Trophoblast cell (in vitro differentiated cells and primary cell): ENCODE data around the gene MX1.

Experiments
- DNase-seq, 2 donors: peaks; one replicate each; pipeline ENCODE4 v3.0.0-alpha.2; 2016
- H2AFZ ChIP-seq: 2 replicates; pipeline ENCODE4 v1.6.1; 2013; ENCODE audit warnings: low read length, moderate library complexity, mild to moderate bottlenecking; ENCODE audit not compliant: insufficient read depth, poor library complexity
- H2AK5ac ChIP-seq: 2 replicates; pipeline ENCODE4 v1.6.1; 2013; ENCODE audit warnings: mild to moderate bottlenecking, low read length
- H2BK120ac ChIP-seq: 2 replicates; pipeline ENCODE4 v1.6.1; 2013; ENCODE audit warnings: low read length, mild to moderate bottlenecking, moderate library complexity; ENCODE audit not compliant: insufficient read depth, poor library complexity
- H2BK12ac ChIP-seq: 2 replicates; pipeline ENCODE4 v1.6.1; 2013; ENCODE audit warnings: mild to moderate bottlenecking, low read length, moderate library complexity
- H2BK5ac ChIP-seq: 2 replicates; pipeline ENCODE4 v1.6.1; 2013; ENCODE audit warnings: low read length, low read depth, moderate library complexity, mild to moderate bottlenecking; ENCODE audit not compliant: poor library complexity
- H3K14ac ChIP-seq: 2 replicates; pipeline ENCODE4 v1.6.1; 2013; ENCODE audit warnings: mild to moderate bottlenecking, low read length
- H3K18ac ChIP-seq: 2 replicates; pipeline ENCODE4 v1.6.1; 2013; ENCODE audit warnings: mild to moderate bottlenecking, low read length
- H3K23ac ChIP-seq: 2 replicates; pipeline ENCODE4 v1.6.1; 2013; ENCODE audit warnings: low read length
- H3K27ac ChIP-seq: 2 replicates; pipeline ENCODE4 v1.5.1; 2013; ENCODE audit warnings: low read depth, mild to moderate bottlenecking, inconsistent platforms, low read length, moderate library complexity
- H3K27me3 ChIP-seq: 2 replicates; pipeline ENCODE4 v1.6.1; 2013; ENCODE audit warnings: inconsistent platforms, mild to moderate bottlenecking, low read length, moderate library complexity; ENCODE audit not compliant: insufficient read depth
- H3K36me3 ChIP-seq, 2 experiments: 1 replicate in 1 of 2; 2 replicates in 1 of 2; pipeline ENCODE4 v1.6.1; 2013; ENCODE audit warnings: low read length in 2 of 2, mild to moderate bottlenecking in 2 of 2, moderate library complexity in 1 of 2; ENCODE audit not compliant: insufficient read depth in 2 of 2, control insufficient read depth in 1 of 2
- H3K4ac ChIP-seq: 2 replicates; pipeline ENCODE4 v1.6.1; 2013; ENCODE audit warnings: low read depth, mild to moderate bottlenecking, low read length, moderate library complexity
- H3K4me1 ChIP-seq, 2 experiments: 1 replicate in 1 of 2; 2 replicates in 1 of 2; pipeline ENCODE4 v1.6.1; 2013; ENCODE audit warnings: low read length in 2 of 2, mild to moderate bottlenecking in 2 of 2, moderate library complexity in 1 of 2; ENCODE audit not compliant: insufficient read depth in 2 of 2, control insufficient read depth in 1 of 2
- H3K4me2 ChIP-seq: 2 replicates; pipeline ENCODE4 v1.6.1; 2013; ENCODE audit warnings: inconsistent platforms, mild to moderate bottlenecking, low read length, moderate library complexity
- H3K4me3 ChIP-seq: 2 replicates; pipeline ENCODE4 v1.5.1; 2013; ENCODE audit warnings: mild to moderate bottlenecking, low read depth, low read length, inconsistent platforms
- H3K79me1 ChIP-seq: one replicate; pipeline ENCODE4 v1.6.1; 2013; ENCODE audit warnings: low read length
- H3K79me2 ChIP-seq: 2 replicates; pipeline ENCODE4 v1.6.1; 2013; ENCODE audit warnings: low read length, mild to moderate bottlenecking; ENCODE audit not compliant: control insufficient read depth, insufficient read depth, poor library complexity
- H3K9ac ChIP-seq: 2 replicates; pipeline ENCODE4 v1.6.1; 2013; ENCODE audit warnings: mild to moderate bottlenecking, low read length
- H3K9me3 ChIP-seq: 2 replicates; pipeline ENCODE4 v1.6.1; 2013; ENCODE audit warnings: low read depth, mild to moderate bottlenecking, control low read depth, inconsistent platforms, low read length; ENCODE audit not compliant: insufficient read depth
- H4K12ac ChIP-seq: 2 replicates; pipeline ENCODE4 v1.6.1; 2013; ENCODE audit warnings: low read depth, mild to moderate bottlenecking, low read length, moderate library complexity
- H4K8ac ChIP-seq: 2 replicates; pipeline ENCODE4 v1.6.1; 2013; ENCODE audit warnings: low read depth, mild to moderate bottlenecking, low read length, moderate library complexity
- H4K91ac ChIP-seq: one replicate; pipeline ENCODE4 v1.6.1; 2013; ENCODE audit warnings: low read depth, mild to moderate bottlenecking, low read length, moderate library complexity
- WGBS: extraction: QIAGEN DNeasy Blood & Tissue Kit; methylation state at CpG from one replicate; pipeline ENCODE4 v1.1.7; 2013; ENCODE audit warnings: missing lambda C conversion rate; ENCODE audit not compliant: insufficient read length, insufficient coverage; ENCODE audit errors: extremely low coverage; 5-methylcytosine and 5-hydroxymethylcytosine counted together

Gene MX1

DNA sequence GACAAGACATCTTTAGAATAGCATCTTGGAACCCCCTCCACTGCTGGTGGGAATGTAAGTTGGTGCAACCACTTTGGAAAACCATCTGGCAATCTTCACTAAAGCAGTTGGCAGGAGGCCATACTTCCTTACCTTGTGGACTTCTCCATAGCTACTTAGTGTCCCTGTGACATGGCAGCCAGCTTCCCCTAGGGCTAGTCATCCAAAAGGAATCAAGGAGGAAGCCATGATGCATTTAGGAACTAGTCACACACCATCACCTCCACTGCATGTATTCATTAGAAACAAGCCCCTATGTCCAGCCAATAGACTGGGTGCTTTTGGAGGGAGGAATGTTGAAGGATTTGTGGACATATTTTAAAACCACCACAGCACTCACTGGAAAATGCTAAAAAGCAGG lies 44.3 kb upstream of the MX1 start:
- no peak overlapping the region for H2BK5ac ChIP-seq

DNA sequence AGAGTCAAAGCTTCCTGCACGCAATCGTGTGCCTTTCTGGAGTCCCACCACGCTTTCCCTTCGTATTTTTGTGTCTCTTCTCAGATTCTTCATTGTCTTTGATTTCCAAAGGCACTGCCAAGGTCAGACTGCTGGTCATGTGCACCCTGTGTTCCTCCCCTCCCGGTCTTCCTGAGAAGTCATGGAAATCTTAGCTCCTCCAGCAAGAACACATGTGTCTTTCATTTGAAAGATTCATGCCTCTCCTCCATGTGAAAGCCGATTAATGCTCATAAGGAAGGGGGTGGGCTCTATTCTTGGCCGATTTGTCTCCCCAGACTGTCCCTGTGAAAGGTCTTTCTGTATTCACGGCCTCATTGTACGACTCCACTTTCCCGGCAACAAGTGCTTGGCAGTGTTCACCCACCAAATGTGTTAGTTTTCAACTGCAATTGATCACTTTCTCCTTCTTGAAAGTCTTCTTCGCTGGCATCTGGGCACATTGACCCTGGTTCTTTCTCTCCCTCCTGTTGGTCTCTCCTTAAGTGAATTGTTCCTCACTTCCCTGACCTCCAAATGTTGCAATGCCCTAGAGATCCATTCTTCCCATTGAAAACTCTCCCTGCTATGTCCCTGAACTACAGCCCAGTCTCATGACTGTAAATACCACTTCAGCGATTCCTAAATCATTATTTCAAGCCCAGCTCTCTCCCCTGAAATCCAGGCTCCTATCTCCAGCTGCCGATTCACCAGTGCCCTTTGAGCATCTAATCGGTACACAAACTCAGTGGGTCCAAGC lies 38.8 kb upstream of the MX1 start:
- H3K4me2 ChIP-seq, result no peak overlapping the region
- no peak overlapping the region for H3K18ac ChIP-seq
- H4K8ac ChIP-seq, result no peak overlapping the region
- no peak overlapping the region for H2AFZ ChIP-seq
- H2AK5ac ChIP-seq, result no peak overlapping the region
- no peak overlapping the region for H3K27ac ChIP-seq
- no peak overlapping the region for H3K23ac ChIP-seq
- DNase-seq, result no peak
- H2BK120ac ChIP-seq, result no peak overlapping the region
- H3K4ac ChIP-seq, result no peak overlapping the region
- no peak overlapping the region for H3K4me3 ChIP-seq
- H3K79me2 ChIP-seq, result no peaks in the 10 kb centered on the region
- no peak overlapping the region for H3K9ac ChIP-seq
- H3K9me3 ChIP-seq, result peaks cover 3% of the 10 kb centered on the region
- no peaks in the 10 kb centered on the region for H3K79me1 ChIP-seq
- H3K36me3 ChIP-seq, result no peaks in the 10 kb centered on the region
- WGBS, result no CpG with 5 or more reads among the region's 14 CpGs
- H2BK12ac ChIP-seq, result no peak overlapping the region
- H3K14ac ChIP-seq, result no peak overlapping the region
- H3K27me3 ChIP-seq, result no peaks in the 10 kb centered on the region
- no peak overlapping the region for H2BK5ac ChIP-seq
- H4K12ac ChIP-seq, result no peak overlapping the region
- no peaks in the 10 kb centered on the region for H3K4me1 ChIP-seq
- no peak overlapping the region for H4K91ac ChIP-seq

More for the DNA sequence above, 44.3 kb upstream of the MX1 start:
- H3K9me3 ChIP-seq, result peaks cover 2% of the 10 kb centered on the region
- H4K91ac ChIP-seq, result no peak overlapping the region
- H3K4me3 ChIP-seq, result no peak overlapping the region
- H3K18ac ChIP-seq, result no peak overlapping the region
- no peak overlapping the region for H2BK120ac ChIP-seq
- no peaks in the 10 kb centered on the region for H3K36me3 ChIP-seq
- H2AFZ ChIP-seq, result no peak overlapping the region
- no peak overlapping the region for H4K8ac ChIP-seq
- no peak overlapping the region for H3K4me2 ChIP-seq
- no peak overlapping the region for H4K12ac ChIP-seq
- no peak overlapping the region for H3K27ac ChIP-seq
- no peaks in the 10 kb centered on the region for H3K79me2 ChIP-seq
- no peak overlapping the region for H2BK12ac ChIP-seq
- no peak overlapping the region for H3K23ac ChIP-seq
- H3K4ac ChIP-seq, result no peak overlapping the region
- H3K79me1 ChIP-seq, result no peaks in the 10 kb centered on the region
- H2AK5ac ChIP-seq, result no peak overlapping the region
- peak; percentile 82 to 88 for DNase-seq
- H3K14ac ChIP-seq, result no peak overlapping the region
- H3K27me3 ChIP-seq, result no peaks in the 10 kb centered on the region
- peaks cover 0 to 2% of the 10 kb centered on the region in 2 experiments for H3K4me1 ChIP-seq
- no peak overlapping the region for H3K9ac ChIP-seq

DNA sequence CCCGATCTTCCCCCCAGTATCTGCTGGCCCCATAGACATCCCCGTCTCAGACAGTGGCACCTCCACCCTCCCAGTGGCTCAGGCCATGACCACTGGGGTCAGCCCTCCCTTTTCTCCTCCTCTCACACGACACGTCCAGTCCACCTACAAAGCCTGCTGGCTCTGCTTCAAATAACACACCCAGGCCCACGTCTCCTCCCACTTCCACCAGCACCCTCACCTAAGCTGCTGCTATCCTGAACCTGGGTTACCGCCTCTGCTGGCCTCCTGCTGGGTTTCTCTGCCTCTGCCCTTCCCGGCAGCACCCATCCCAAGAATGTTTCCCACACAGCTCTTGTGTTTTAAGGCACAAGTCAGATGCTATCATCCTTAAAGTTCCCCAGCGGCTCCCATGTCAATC lies 38.2 kb upstream of the MX1 start:
- H3K4me1 ChIP-seq, result no peaks in the 10 kb centered on the region
- DNase-seq, result no peak

DNA sequence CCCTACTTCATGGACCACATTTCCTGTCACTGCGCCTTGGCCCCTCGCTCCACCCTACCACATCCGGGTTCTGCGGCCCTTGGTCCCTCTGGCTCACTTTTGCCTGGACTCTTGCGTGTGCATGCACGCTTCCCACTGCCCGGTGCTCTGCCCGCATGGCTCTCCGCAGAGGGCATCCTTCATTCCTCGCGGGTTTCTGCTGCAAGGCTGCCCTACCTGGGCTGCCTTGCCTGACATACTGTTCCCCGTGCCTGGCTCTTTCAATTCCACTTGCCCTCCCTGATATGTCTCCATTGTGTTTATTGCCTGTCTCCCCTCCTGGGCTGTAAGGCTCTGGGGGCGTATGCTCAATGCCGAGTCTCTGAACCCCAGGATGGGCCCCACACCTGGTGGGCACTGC lies 37.8 kb upstream of the MX1 start:
- Histone ChIP-seq H3K23ac (no peak overlapping the region), H4K8ac (no peak overlapping the region), H3K79me2 (no peaks in the 10 kb centered on the region), H3K27me3 (no peaks in the 10 kb centered on the region), H2BK12ac (no peak overlapping the region), H3K4me1 (no peaks in the 10 kb centered on the region), H3K9me3 (peaks cover 3% of the 10 kb centered on the region), H3K9ac (no peak overlapping the region), H3K14ac (no peak overlapping the region), H3K18ac (no peak overlapping the region), H3K79me1 (no peaks in the 10 kb centered on the region), H2AFZ (no peak overlapping the region), H4K12ac (no peak overlapping the region), H3K4ac (no peak overlapping the region), H2BK120ac (no peak overlapping the region), H2BK5ac (no peak overlapping the region), H4K91ac (no peak overlapping the region), H3K27ac (no peak overlapping the region), H3K4me3 (no peak overlapping the region), H3K4me2 (no peak overlapping the region), H3K36me3 (no peaks in the 10 kb centered on the region), H2AK5ac (no peak overlapping the region)
- DNase-seq, result no peak
- WGBS, result no CpG with 5 or more reads among the region's 14 CpGs

More for the DNA sequence above, 38.2 kb upstream of the MX1 start:
- H4K8ac ChIP-seq, result no peak overlapping the region
- H2AK5ac ChIP-seq, result no peak overlapping the region
- no peaks in the 10 kb centered on the region for H3K79me2 ChIP-seq
- H3K27ac ChIP-seq, result no peak overlapping the region
- H3K14ac ChIP-seq, result no peak overlapping the region
- H3K79me1 ChIP-seq, result no peaks in the 10 kb centered on the region
- no peak overlapping the region for H2BK120ac ChIP-seq
- H2BK12ac ChIP-seq, result no peak overlapping the region
- H3K18ac ChIP-seq, result no peak overlapping the region
- H3K4me2 ChIP-seq, result no peak overlapping the region
- WGBS, result no CpG with 5 or more reads among the region's 8 CpGs
- no peak overlapping the region for H3K23ac ChIP-seq
- peaks cover 3% of the 10 kb centered on the region for H3K9me3 ChIP-seq
- H4K91ac ChIP-seq, result no peak overlapping the region
- H3K9ac ChIP-seq, result no peak overlapping the region
- H2AFZ ChIP-seq, result no peak overlapping the region
- no peak overlapping the region for H4K12ac ChIP-seq
- no peak overlapping the region for H3K4me3 ChIP-seq
- H3K4ac ChIP-seq, result no peak overlapping the region
- no peaks in the 10 kb centered on the region for H3K27me3 ChIP-seq
- no peaks in the 10 kb centered on the region for H3K36me3 ChIP-seq
- H2BK5ac ChIP-seq, result no peak overlapping the region
